Retinal pigment epithelial cell (primary cell): ENCODE measurements around the gene PACSIN2.

Experiments used
- DNase-seq: peaks from one replicate; pipeline ENCODE4 v3.0.0-alpha.2; 2010; ENCODE audit warnings: low read depth
- H3K4me3 ChIP-seq: 2 replicates; pipeline ENCODE4 v1.5.1; 2011; ENCODE audit warnings: mild to moderate bottlenecking, low read length, control low read depth, moderate library complexity
- TF ChIP-seq, protein P1 (sequence below): conservative IDR thresholded peaks from 2 replicates; pipeline ENCODE4 v1.5.1; 2011; ENCODE audit warnings: low read depth, low read length, control low read depth, inconsistent platforms

Gene PACSIN2

GRCh38 chr22:42951093-42951710, 63.7 kb downstream of the PACSIN2 start:
- DNase-seq = no peak
- H3K4me3 ChIP-seq = no peak overlapping the region
- TF ChIP-seq, protein P1, sequence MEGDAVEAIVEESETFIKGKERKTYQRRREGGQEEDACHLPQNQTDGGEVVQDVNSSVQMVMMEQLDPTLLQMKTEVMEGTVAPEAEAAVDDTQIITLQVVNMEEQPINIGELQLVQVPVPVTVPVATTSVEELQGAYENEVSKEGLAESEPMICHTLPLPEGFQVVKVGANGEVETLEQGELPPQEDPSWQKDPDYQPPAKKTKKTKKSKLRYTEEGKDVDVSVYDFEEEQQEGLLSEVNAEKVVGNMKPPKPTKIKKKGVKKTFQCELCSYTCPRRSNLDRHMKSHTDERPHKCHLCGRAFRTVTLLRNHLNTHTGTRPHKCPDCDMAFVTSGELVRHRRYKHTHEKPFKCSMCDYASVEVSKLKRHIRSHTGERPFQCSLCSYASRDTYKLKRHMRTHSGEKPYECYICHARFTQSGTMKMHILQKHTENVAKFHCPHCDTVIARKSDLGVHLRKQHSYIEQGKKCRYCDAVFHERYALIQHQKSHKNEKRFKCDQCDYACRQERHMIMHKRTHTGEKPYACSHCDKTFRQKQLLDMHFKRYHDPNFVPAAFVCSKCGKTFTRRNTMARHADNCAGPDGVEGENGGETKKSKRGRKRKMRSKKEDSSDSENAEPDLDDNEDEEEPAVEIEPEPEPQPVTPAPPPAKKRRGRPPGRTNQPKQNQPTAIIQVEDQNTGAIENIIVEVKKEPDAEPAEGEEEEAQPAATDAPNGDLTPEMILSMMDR = no peak

DNA sequence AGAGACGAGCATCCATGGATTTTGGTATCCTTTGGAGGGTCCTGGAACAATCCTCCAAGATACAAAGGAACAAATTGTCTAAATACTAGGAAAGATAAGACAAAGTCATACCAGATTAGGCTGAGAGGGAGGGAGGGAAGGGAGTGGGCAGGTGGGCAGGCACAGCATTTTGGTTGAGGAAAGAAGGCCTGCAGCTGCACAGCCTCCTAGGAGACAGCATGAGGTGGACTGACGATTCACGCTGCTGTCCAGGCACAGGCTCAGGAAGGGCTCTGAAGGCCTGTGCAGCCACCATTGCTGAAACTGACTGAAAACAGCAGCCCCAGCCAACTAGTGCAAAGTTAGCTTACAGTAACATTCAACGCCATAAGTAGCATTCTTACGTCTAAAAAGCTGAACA, 64.7 kb downstream of the PACSIN2 start:
- no peak for DNase-seq
- H3K4me3 ChIP-seq = no peak overlapping the region
- TF ChIP-seq, protein P1 = no peak

DNA sequence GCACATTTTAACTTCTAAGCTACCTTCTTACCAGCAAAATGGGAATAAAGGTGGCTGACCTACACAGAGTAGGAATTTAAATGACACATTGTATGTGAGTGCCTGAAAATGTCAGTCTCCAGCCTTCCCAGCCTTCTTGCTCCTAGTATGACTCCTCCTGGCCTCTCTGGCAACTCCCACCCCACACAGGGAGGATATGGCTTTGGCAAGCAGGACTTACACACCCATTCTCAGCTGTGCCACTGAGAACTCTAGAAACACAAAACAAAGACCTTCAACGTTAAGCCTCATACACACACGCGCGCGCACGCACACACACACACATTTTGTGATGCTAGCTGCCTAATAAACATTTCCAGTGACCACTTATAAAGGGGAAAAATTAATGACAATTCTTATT, 65.8 kb downstream of the PACSIN2 start:
- TF ChIP-seq, protein P1 = peak; percentile 3
- no peak for DNase-seq
- no peak overlapping the region for H3K4me3 ChIP-seq

- no peak for DNase-seq
- no peak overlapping the region for H3K4me3 ChIP-seq
- TF ChIP-seq, protein P1 = no peak
These were observed 66.7 kb downstream of the PACSIN2 start for GRCh38 chr22:42948294-42948693.

DNA sequence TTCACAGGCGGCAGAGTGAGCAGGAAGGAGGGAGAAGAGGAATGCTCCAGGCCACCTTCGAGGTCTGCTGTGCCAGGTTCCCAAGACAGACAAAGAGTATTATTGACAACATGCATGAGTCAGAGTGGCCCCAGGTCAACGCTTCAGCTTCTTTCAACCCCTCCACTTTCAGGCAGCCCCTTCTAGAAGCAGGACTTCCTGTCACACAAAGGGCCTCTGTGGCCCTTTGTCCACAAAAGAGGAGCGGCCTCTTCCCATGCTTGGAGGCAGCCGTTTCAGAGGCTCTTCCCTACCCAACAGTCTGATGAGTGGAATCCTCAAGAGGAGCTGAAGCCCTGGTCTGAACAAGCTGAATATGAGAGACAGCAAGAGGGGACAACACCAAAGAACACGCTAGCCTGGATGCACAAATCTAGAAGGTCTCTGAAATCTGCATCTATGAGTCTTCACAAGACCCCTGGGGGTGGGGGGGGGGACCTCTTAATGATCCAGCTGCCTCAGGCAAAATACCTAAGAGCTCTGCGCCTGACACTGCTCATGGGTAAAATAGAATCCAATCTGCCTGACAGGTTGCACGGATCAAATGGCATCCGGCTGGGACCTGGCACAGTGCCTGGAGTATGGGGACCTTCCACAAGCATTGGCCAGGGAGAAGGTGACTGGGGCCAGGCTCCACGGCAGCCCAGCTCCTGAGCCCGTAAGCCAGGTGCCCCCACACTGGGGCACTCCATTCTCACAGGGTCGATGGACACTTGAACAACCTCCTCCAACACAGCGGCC, 67.5 kb downstream of the PACSIN2 start:
- no peak overlapping the region for H3K4me3 ChIP-seq
- TF ChIP-seq, protein P1 = no peak
- no peak for DNase-seq

DNA sequence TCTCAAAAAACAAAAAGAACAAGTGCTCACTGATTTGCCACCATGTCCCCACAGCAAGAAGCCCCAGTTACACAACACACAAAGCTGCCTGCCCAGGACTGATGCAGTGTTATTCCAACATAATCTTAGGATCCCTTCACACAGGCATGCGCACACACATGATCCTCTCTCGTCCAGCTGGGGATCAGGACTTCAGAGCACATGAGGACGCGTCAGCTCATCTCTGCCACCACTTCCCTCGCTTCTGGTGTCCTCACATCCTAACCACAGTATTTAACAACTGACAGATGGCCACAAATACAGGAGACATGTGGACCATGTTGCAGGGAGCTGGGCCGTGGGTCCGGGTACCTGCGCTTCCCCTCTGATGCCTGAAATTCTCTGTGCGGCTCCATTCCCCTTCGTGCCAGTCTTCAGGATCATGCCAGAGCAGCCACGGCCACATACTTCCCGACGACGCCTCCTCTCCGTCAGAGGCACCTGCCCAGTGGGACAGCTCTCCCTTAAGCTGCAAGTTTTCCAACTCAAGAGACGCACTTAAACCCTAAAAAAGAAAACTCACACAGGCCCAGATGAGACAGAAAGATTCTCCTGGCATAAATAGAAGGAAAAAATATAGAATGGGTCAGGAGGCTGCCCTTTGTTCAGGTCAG, 68.3 kb downstream of the PACSIN2 start:
- no peak overlapping the region for H3K4me3 ChIP-seq
- TF ChIP-seq, protein P1 = no peak
- no peak for DNase-seq
